Mesenteric fat pad (tissue), 1 donor: ENCODE results near the gene CFDP1. TPM values are rescaled to one million over a fixed set of nuclear protein-coding genes. Genes with fewer than 3 reads are reported as not detected.
"Not testable (repeated sequence)": the region's sequence is repeated elsewhere in the genome, so short reads cannot be mapped to it uniquely, and the experiment has no call there.

Experiments used
- DNase-seq: peaks from one replicate; pipeline ENCODE4 v3.0.0-alpha.2; 2020; ENCODE audit warnings: low spot score
- total RNA-seq: library from RNA; stranded (reverse); fragmentation: NEBNext Ultra II Directional; extraction: Animal tissue kit (Norgen Biotek cat#: 25700); gene quantifications from one replicate; pipeline ENCODE4 v1.2.1, GENCODE V29; 2021
- donor health status: DM: yes; HTN: yes; CAD: no.

Gene CFDP1
- total RNA-seq, 1 donor from 2014 or later = 43.1 TPM

DNA sequence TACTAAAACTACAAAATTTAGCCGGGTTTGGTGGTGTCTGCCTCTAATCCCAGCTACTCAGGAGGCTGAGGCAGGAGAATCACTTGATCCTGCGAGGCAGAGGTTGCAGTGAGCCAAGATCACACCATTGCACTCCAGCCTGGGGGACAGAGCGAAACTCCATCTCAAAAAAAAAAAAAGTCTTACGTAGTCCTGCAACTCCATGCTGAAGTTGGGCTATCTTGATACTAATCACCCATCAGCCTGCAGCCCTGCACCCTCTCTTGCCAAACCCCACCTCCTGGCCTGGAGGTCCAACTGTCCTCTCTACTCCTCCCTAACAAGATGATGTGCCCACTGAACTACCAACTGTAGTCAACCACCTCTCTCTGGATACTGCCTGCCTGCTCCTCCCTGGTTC is 26.4 kb upstream of the CFDP1 start:
- peak; percentile 39 for DNase-seq

DNA sequence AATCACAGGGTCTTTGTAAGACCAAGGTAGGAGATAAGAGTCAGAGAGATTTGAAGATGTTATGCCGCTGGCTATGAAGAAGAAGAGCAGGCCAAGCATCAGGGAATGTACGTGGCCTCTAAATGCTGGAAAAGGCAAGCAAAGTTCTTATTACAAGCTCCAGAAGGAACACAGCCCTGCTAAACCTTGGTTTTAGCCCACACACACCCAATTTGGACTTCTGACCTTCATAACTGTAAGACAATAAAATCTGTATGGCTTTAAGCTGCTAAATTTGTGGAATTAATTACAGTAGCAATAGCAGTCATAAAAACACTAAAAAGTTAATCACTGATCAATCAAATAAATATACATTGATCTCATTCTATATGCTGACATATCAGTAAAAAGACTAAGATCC is 25.1 kb upstream of the CFDP1 start:
- DNase-seq = no peak

DNA sequence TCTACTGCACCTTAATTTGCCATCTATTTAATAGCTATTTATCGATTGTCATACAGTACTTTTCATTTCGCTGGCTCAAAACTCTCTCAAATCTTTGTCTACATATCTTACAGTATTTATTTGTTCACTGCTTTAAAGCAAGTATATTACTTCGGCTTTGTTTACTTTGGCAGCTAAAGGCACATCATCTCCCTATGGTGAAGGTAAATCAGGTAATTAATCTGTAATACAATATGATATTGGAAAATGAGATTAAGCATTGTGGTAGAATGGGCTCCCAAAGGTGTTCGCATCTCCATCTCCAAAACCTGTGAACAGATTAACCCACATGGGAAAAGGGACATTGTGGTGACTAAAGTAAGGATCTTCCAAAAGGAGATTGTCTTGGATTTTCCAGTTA is 24.7 kb upstream of the CFDP1 start:
- DNase-seq = no peak

DNA sequence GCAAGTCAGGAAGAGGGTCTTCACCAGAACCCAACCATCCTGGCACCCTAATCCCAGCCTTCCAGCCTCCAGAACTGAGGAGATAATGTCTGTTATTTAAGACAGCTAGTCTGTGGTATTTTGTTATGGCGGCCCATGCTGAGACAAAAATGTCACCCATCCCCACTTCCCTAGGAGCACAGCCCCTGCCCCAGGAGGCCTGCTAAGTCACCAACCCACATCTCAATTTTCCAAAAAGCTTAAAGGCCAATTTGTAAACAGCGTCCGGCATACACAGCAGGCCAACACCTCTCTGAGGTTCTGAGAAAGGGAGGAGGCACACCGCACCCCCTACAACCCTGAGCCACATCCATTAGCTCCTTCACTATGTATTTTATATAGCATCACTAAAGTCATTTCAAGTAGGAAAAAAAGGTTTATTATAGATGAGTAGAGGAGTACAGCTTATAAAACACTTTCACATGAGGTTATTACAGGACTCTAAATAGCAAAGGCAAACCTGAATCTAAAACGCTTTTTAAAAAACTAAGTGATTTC is 24.2 kb upstream of the CFDP1 start:
- DNase-seq = peak; percentile 12

DNA sequence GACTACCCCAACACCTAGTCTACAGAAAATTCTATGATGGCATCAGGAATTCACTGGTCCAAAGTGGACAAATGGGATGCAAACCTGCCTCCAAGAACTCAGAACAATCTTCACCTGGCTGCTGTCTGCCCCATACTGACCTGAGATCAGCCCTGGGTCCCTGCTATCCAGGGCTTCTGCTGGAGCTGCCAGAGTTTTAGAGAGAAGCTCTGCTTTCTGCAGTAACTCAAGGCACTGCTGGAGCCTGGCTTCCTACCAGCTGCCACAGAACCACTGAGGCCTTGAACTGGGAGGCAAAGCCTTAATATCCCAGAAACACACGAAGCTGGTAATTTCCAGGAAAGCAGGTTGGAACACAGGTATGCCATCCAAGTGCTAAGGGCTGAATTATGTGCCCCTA is 23.7 kb upstream of the CFDP1 start:
- peak; percentile 20 for DNase-seq

DNA sequence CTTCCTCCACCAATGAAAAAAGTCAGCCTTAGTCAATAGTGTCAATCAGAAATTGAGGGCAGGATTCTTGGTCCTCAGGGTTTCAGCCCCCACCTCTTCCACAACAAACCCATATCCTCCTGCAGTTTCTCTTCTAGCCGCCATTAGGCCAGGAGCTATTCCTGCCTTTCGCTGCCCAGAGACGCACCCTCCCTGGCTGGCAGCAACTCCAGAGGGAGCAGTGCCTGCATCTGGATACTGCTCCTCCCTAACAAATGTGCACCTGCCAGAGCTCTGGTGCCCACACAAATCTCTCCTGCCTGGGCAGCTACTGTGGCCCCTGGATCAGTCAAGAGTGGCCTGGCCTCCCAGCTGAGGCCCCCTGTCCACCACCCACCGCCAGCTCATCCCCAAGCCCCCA is 23.2 kb upstream of the CFDP1 start:
- not testable (repeated sequence) for DNase-seq

DNA sequence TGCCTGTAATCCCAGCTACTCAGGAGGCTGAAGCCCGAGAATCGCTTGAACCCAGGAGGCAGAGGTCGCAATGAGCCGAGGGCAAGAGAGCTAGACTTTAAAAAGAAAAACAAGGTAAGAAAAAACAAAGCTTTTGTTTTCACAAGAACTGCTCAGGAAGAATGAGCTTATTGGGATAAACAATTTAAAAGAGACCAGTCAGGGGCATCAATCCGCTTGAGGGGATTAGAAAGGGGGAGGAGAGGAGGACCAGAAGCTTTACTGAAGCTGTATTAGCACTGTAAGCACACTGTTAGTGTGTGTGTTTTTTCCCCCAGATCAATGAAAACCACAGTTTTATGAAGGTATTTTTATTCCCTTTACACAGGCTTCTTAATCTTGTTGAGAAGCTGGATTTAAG is 22.4 kb upstream of the CFDP1 start:
- DNase-seq = no peak

DNA sequence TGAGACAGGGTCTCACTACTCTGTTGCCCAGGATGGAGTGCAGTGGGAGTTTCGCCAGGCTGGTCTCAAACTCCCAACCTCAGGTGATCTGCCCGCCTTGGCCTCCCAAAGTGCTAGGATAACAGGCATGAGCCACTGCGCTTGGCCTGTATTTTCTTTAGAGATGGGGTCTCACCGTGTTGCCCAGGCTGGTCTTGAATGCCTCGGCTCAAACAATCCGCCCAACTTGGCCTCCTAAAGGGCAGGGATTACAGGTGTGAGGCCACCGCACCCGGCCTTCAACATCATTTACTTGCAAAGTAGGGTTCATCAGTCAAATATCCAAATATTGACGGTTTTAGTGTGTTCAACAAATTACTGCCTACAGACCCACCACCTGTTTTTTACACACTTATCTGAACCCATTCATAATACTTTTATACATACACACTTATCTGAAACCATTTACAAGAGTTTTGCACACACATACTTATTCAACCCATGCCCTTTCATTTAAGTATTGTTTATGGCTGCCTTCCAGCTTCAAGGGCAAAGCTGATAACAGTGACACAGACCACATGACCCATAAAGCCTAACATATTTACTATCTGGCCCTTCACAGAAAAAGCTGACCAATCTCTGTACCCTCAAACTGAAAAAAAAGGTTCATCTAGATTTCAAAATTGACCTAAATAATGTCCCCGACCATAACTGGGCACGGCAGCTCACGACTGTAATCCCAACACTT is 19.3 kb upstream of the CFDP1 start:
- peak; percentile 8 for DNase-seq

DNA sequence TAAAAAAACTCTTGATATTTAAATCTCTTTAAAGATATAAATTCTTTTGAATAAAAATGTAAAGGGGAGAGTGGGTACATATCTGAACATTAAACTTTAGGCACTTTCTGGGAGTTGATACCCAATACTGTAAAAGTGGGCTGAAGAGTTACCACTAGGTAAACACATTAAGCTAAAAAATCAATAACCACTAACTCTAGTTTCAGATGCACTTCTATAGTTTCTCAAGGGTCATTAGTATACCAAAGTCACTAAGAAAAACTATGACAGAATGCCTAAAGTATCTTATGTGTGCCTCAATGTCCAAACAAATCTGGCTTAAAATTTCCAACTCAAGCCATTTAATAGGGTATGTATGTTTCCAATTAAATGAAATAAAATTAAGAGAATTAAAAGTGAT is 13.1 kb upstream of the CFDP1 start:
- DNase-seq = no peak

DNA sequence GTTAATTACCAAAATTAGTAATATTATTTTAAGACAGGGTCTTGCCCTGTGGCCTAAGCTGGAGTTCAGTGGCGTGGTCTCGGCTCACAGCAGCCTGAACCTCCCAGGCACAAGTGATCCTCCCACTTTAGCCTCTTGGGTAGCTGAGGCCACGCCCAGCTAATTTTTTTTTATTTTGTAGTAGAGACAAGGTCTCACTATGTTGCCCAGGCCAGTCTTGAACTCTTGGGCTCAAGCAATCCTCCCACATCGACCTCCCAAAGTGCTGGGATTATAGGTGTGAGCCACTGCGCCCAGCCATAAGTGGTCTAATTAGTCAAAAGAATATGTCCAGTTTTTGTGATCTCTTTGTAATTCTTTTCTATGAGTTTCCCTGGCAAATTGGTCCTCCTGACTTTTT is 12.0 kb upstream of the CFDP1 start:
- DNase-seq = peak; percentile 9

DNA sequence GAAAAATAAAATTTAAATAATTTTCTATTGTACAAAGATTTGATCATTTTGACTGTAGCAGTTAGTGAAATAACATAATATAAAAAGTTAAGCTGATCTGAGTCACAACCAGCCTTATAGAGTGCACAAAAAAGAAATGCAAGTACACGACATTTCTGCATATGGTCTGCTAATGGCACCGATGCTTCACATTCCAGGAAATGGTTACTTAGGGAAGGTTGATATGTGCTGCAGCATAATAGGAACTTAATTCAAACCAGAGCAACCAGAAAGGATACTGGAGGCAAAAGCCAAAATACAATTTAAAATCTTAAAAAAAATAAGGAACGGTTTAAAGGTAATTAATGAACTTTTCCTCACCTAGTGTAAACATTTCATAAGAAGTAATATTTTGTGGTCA is 10.0 kb upstream of the CFDP1 start:
- no peak for DNase-seq

DNA sequence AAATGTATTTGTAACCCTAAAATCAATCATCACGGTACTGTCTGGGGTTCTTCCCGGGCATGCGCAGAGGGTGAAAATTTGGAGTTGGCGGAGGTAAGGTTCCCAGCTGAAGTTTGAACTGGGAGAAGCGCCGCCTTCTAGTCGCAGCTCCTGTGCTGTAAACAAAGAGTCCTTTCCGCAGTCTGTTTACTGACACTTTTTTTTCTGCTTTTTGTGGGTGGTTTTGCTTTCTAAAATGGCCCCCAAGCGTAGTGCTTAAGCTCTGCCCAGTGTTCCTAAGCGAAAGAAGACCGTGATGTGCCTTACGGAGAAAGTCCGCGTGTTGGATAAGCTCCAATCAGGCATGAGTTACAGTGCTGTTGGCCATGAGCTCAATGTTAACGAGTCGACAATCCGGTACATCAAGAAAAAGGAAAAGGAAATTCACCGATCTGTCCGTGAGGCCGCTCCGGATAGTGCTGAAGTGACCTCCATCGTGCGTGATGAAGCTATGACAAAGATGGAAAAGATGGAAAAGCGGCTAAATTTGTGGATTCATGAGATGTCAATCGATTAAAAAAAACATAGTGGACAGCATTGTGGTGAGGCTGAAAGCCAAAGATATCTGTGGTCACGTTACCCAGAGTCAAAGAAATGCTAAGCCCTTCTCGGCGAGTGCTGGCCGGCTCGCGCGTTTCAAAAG is 570 bp upstream of the CFDP1 start:
- no peak for DNase-seq

DNA sequence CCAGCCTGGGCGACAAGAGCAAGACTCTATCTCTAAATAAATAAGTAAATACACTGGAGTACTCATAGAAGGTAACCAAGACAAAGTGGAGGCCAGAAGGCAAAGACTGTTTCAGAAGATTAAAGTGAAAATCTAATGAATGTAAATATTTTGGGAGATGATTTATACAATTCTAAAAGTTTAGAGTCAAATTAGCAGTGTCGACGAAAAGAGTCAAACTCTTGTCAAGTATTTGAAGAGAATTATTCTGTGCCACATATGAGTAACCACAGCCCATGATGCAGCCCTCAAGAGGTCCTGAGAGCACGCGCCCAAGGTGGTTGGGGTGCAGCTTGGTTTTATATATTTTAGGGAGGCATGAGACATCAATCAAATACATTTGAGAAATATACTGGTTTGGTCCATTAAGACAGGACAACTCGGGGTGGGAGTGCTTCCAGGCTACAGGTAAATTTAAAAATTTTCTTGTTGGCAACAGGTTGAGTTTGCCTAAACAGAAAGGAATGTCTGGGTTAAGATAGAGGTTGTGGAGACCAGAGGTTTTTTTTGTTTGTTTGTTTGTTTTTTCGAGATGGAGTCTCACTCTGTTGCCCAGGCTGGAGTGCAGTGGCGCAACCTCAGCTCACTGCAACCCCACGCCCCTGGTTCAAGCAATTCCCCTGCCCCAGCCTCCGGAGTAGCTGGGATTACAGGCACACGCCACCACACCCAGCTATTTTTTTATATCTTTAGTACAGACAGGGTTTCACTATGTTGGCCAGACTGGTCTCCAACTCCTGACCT is 3.5 kb downstream of the CFDP1 start:
- DNase-seq = no peak

DNA sequence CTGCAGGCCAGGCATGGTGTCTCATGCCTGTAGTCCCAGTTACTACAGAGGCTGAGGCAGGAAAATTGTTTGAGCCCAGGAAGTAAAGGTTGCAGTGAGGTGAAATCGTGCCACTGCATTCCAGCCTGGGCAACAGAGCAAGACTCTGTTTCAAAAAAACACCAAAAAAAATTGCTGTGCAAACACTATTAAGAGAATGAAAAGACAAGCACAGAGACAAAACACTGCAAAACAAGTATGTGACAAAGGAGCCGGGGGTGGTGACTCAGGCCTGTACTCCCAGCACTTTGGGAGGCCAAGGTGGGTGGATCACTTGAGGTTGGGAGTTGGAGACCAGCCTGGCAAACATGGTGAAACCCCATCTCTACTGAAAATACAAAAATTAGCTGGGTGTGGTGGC is 6.8 kb downstream of the CFDP1 start:
- DNase-seq = not testable (repeated sequence)

DNA sequence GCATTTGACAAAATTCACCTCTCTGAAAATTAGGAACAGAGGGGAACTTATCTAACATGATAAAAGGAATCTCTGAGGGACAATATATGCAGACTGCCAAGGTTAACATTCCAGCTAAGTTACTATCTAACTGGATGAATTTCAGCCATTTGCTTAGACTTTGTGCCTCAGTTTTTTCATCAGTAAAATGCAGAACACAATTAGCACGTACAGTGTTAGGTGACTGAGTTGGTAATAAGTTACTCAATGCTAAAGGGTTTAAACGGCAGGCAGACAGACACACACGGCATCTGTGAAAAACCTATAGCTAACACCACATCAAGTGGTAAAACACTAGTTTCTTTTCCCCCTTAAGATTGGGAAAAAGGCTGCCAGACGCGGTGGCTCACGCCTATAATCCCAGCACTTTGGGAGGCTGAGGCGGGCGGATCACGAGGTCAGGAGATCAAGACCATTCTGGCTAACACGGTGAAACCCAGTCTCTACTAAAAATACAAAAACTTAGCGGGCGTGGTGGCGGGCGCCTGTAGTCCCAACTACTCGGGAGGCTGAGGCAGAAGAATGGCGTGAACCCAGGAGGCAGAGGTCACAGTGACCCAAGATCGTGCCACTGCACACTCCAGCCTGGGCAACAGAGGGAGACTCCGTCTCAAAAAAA is 9.1 kb downstream of the CFDP1 start:
- DNase-seq = not testable (repeated sequence)

DNA sequence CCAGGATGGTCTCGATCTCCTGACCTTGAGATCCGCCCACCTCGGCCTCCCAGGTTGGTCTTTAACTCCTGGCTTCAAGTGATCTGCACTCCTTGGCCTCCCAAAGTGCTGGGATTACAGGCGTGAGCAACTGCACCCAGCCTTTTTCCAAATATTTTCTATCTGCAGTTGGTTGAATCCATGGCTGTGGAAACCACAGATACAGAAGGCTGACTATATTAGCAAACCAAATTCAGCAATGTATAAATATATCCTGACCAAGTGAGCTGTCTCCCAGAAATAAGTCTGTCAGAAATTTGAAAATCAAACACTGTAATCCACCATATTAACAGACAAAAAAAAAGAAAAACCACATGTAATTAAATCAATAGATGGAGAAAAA is 9.6 kb downstream of the CFDP1 start:
- no peak for DNase-seq

DNA sequence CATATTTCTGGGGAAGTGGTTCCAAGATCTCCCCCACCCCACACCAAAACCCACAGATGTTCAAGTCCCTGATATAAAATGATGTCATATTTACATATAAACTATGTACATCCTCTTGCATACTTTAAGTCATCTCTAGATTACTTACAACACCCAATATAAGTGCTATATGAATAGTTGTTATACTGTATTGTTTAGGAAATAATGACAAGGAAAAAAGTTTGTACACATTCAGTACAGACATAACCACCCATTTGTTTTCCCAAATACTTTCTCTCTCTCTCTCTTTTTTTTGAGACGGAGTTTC is 11.5 kb downstream of the CFDP1 start:
- no peak for DNase-seq

DNA sequence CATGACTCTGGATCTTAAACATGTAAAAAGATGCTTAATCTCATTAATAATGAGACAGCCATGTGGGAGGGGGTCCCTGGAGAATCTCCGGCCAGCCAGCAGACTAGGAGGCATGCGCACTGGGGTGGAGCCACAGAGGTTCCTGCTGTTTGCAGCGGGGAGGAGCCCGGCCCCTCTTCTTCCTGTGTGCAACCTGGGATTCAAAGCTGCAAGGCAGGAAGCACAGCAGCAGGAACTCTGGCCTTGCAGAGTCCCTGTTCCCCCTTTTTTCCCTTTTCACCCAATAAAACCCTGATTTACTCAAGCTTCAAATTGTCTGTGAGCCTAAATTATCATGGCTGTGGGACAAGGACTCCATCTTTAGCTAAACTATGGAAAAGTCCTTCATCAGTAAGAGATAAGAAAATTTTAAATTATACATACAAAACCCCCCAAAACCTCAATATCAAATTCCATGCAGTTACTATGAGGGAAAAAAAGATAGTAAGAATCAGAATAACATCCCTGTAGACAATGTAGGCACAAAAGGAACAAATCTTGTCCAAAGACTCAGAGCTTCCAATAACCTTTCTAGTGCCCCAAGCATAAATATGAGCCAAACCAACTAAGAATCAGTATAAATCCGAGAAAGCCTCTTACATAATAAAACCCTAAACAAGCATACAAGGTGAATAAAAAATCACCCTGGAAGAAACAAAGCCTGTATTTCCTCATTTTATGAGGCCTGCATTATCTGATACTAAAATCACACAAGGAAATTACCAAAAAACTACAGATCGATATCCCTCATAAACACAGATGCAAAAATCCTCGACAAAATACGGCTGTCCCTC is 12.1 kb downstream of the CFDP1 start:
- no peak for DNase-seq

DNA sequence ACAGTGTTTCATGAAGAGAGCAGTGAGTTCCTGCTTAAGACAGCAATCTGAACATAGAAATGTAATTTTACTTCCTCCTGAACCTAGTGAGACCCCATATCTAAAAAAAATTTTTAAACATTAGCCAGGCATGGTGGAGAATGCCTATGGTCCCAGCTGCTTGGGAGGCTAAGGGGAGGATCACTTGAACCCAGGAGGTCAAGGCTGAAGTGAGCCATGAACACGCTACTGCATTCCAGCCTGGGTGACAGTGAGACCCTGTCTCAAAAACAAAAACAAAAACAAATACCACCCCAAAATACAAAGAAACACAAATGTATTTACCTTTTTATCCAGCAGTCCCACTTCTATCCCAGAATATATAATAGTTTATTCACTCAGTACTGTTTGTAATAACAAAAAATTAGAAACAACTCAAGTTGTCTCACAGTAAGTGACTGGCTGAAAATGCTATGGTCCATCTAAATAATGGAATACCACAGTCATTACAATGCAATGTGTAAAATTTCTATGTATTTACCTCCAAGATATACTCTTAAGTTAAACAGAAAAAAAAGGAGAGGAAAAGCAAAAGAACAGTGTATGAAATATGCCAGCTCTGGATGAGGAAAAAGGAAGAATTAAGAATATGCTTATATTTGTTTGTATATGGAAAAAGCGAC is 16.3 kb downstream of the CFDP1 start:
- no peak for DNase-seq

DNA sequence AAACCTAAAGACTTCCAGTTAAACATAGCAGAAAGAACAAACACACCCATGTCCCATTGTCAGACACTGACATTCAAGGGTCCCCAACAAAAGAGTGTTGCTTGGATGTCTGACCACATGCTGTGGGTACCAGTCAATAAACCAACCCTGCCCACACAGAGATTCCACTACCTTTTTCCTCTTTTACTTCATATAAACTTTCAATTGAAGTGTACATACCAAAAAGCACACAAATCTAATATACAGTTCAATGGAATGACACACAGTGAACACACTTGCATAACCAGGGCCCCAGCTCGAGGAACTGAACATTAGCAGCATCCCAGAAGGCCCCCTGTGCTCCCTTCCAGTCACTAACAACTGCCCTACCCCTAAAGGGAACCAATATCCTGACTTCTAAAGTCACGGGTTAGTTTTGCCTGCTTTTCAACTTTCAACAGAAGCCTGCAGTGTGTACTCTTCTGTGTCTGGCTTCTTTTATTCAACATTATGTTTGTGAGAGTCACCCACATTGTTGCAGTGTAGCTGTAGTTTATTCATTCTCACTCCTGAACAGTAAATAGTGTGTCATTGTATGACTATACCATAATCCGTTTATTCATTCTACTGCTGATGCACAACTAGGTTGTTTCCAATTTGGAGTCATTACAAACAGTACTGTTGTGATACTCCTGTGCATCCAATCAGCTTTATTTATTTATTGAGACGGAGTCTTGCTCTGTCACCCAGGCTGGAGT is 18.0 kb downstream of the CFDP1 start:
- no peak for DNase-seq
